ENCODE results near the gene PPP2R5A. TPM values are rescaled to one million over a fixed set of nuclear protein-coding genes. Genes with fewer than 3 reads are reported as not detected.

PPP2R5A gene
- total and polyA plus RNA-seq, 2 of the 8 experiments (the other 6 are each of a cell fraction or from before 2014, with no cell fraction given), result 14.6 to 36.3 TPM

- TF ChIP-seq RBBP5 (IDR thresholded peaks at IDR 0.05; ENCODE audit: borderline replicate concordance, low read depth, low read length) (no peak), CHD1 (IDR thresholded peaks at IDR 0.05; ENCODE audit: low read depth, low read length) (no peak)
Measured at GRCh38 chr1:212283741-212284140, 1.5 kb upstream of the PPP2R5A start (continued).
